Lung (tissue), 12 donors: Measurements from ENCODE around the gene RHOBTB1. TPM values are rescaled to one million over a fixed set of nuclear protein-coding genes. Genes with fewer than 3 reads are reported as not detected.
"Not testable (repeated sequence)": the region's sequence is repeated elsewhere in the genome, so short reads cannot be mapped to it uniquely, and the experiment has no call there.

ENCODE experiments used
- ATAC-seq: fragments of 200-7000 bp; cut with Tn5 transposase; one replicate; pipeline ENCODE4 v1.9.1; 2020; ENCODE audit warnings: moderate number of reproducible peaks; ENCODE audit not compliant: insufficient read depth, low FRiP score
- DNase-seq, 3 donors: peaks; one replicate each; pipeline ENCODE4 v3.0.0-alpha.2; 2013 to 2017
- H3K27ac ChIP-seq, 2 donors: one replicate each; pipeline ENCODE4 v1.5.1; 2013; ENCODE audit warnings: mild to moderate bottlenecking in 2 of 2, moderate library complexity in 2 of 2, control low read depth in 1 of 2, inconsistent platforms in 1 of 2, low read depth in 1 of 2, low read length in 1 of 2
- H3K27me3 ChIP-seq, 3 donors: one replicate each; pipeline ENCODE4 v1.5.1; 2013; ENCODE audit warnings: low read length in 2 of 3; ENCODE audit not compliant: control insufficient read depth in 3 of 3, insufficient read depth in 3 of 3
- H3K36me3 ChIP-seq, 4 donors: one replicate each; pipeline ENCODE4 v1.5.1; 2013; ENCODE audit warnings: low read length in 4 of 4, mild to moderate bottlenecking in 1 of 4, moderate library complexity in 1 of 4; ENCODE audit not compliant: control insufficient read depth in 4 of 4, insufficient read depth in 4 of 4
- H3K4me1 ChIP-seq, 5 donors: one replicate each; pipeline ENCODE4 v1.5.1; 2013; ENCODE audit warnings: low read length in 5 of 5, mild to moderate bottlenecking in 2 of 5, moderate library complexity in 1 of 5; ENCODE audit not compliant: control insufficient read depth in 5 of 5, insufficient read depth in 5 of 5
- H3K4me3 ChIP-seq: one replicate; pipeline ENCODE4 v1.5.1; 2013; ENCODE audit warnings: mild to moderate bottlenecking, control low read depth, moderate library complexity
- H3K9ac ChIP-seq, 2 donors: one replicate each; pipeline ENCODE4 v1.5.1; 2013; ENCODE audit warnings: low read length in 2 of 2, control low read depth in 1 of 2; ENCODE audit not compliant: insufficient read depth in 1 of 2
- H3K9me3 ChIP-seq, 4 donors: one replicate each; pipeline ENCODE4 v1.5.1; 2013; ENCODE audit warnings: low read length in 3 of 4, mild to moderate bottlenecking in 1 of 4, moderate library complexity in 1 of 4; ENCODE audit not compliant: control insufficient read depth in 4 of 4, insufficient read depth in 3 of 4
- CTCF ChIP-seq: IDR thresholded peaks from 2 replicates; pipeline ENCODE4 v1.5.1; 2012; ENCODE audit warnings: mild to moderate bottlenecking; ENCODE audit errors: control extremely low read depth, extremely low read depth
- WGBS, 2 donors: extraction: QIAGEN DNeasy Blood & Tissue Kit; methylation state at CpG; one replicate each; pipeline ENCODE4 v1.1.7; 2013; 5-methylcytosine and 5-hydroxymethylcytosine counted together
- polyA plus RNA-seq, 2 donors: library from polyadenylated mRNA; stranded (reverse); fragments of 200-250 nt; gene quantifications; one replicate each; pipeline ENCODE4 v1.2.1, GENCODE V29; 2013
- total RNA-seq, 2 donors: library from RNA; depleted of rRNA in 1 of 2; stranded (reverse); fragments of >200 nt in 1 of 2; gene quantifications; one replicate each; pipeline ENCODE4 v1.2.1, GENCODE V29; 2014 to 2021
- donor health status: control.
- donor health status: control.
- donor health status: Bipolar disorder and iron deficiency.
- donor health status: healthy.
- donor health status: DM: yes; HTN: yes; CAD: no.

Gene RHOBTB1
- total and polyA plus RNA-seq, 4 donors = 4.8 to 27.2 (median 8.0) TPM

- ATAC-seq (no peak), DNase-seq (peak; percentile 37 to 74 (median 66))
- TF ChIP-seq CTCF = no peak
- H3K9me3 ChIP-seq = peaks cover 0 to 4% (median 0%) of the 10 kb centered on the region in 4 donors
- no peaks in the 10 kb centered on the region for H3K36me3 ChIP-seq
- H3K27ac ChIP-seq = no peak overlapping the region
- no peak overlapping the region for H3K4me3 ChIP-seq
- peaks cover 0 to 17% (median 3%) of the 10 kb centered on the region in 5 donors for H3K4me1 ChIP-seq
- H3K27me3 ChIP-seq = no peaks in the 10 kb centered on the region
- no peak overlapping the region for H3K9ac ChIP-seq
- WGBS, 2 donors = 66 to 80% methylated on average over 1 of the region's 1 CpG
Measured at GRCh38 chr10:60848126-60848525, 95.9 kb downstream of the RHOBTB1 start.

- DNase-seq (peak in 1 of 3 donors; percentile 58), ATAC-seq (no peak)
- H3K27me3 ChIP-seq = no peaks in the 10 kb centered on the region
- H3K9ac ChIP-seq = no peak overlapping the region
- no peak overlapping the region for H3K27ac ChIP-seq
- no peak for TF ChIP-seq CTCF
- peaks cover 0 to 17% (median 3%) of the 10 kb centered on the region in 5 donors for H3K4me1 ChIP-seq
- 42 to 62% methylated on average over 1 of the region's 1 CpG for WGBS, 2 donors
- peaks cover 0 to 4% (median 0%) of the 10 kb centered on the region in 4 donors for H3K9me3 ChIP-seq
- H3K36me3 ChIP-seq = no peaks in the 10 kb centered on the region
- H3K4me3 ChIP-seq = no peak overlapping the region
Measured at GRCh38 chr10:60846173-60846572, 97.8 kb downstream of the RHOBTB1 start.

GRCh38 chr10:60845038-60845437 is 98.9 kb downstream of the RHOBTB1 start:
- Histone ChIP-seq H3K4me1 (peaks cover 0 to 17% (median 3%) of the 10 kb centered on the region in 5 donors), H3K36me3 (no peaks in the 10 kb centered on the region), H3K4me3 (no peak overlapping the region), H3K9me3 (no peaks in the 10 kb centered on the region), H3K9ac (no peak overlapping the region), H3K27ac (no peak overlapping the region), H3K27me3 (no peaks in the 10 kb centered on the region)
- ATAC-seq (no peak), DNase-seq (no peak)
- TF ChIP-seq CTCF = no peak
- WGBS, 2 donors = 97% methylated on average over 1 of the region's 1 CpG

GRCh38 chr10:60842694-60843093 is 101.3 kb downstream of the RHOBTB1 start:
- H3K4me1 ChIP-seq = peaks cover 0 to 15% (median 5%) of the 10 kb centered on the region in 5 donors
- H3K27ac ChIP-seq = no peak overlapping the region
- DNase-seq (no peak), ATAC-seq (no peak)
- no peak overlapping the region for H3K4me3 ChIP-seq
- no peak for TF ChIP-seq CTCF
- 80 to 88% methylated on average over 1 of the region's 1 CpG for WGBS, 2 donors
- no peaks in the 10 kb centered on the region for H3K27me3 ChIP-seq
- H3K9me3 ChIP-seq = no peaks in the 10 kb centered on the region
- H3K9ac ChIP-seq = no peak overlapping the region
- H3K36me3 ChIP-seq = no peaks in the 10 kb centered on the region

GRCh38 chr10:60841227-60841626 is 102.8 kb downstream of the RHOBTB1 start:
- H3K36me3 ChIP-seq = not testable (repeated sequence)

More at GRCh38 chr10:60841227-60841626, 102.8 kb downstream of the RHOBTB1 start:
- not testable (repeated sequence) for H3K27me3 ChIP-seq, H3K9me3 ChIP-seq, H3K9ac ChIP-seq, ATAC-seq, H3K27ac ChIP-seq, H3K4me3 ChIP-seq, DNase-seq
- peaks cover 0 to 17% (median 5%) of the 10 kb centered on the region in 5 donors for H3K4me1 ChIP-seq
- WGBS, 2 donors = 95 to 96% methylated on average over 10 of the region's 10 CpGs
